Prostate gland (tissue), 2 donors: ENCODE results near the gene MTA1. TPM values are rescaled to one million over a fixed set of nuclear protein-coding genes. Genes with fewer than 3 reads are reported as not detected.

Experiments
- DNase-seq: peaks from one replicate; pipeline ENCODE4 v3.0.0-alpha.2; 2019; ENCODE audit warnings: low spot score
- H3K27ac ChIP-seq, 2 donors: fragments of 200-600 bp; sonication (generic); 2 replicates each; pipeline ENCODE4 v1.5.1; 2017 to 2019
- H3K27me3 ChIP-seq: fragments of 200-600 bp; sonication (generic); replicated peaks from 2 replicates; pipeline ENCODE4 v1.5.1; 2019; ENCODE audit not compliant: insufficient read depth
- H3K36me3 ChIP-seq, 2 donors: fragments of 200-600 bp; sonication (generic); 1 replicate in 1 of 2; 2 replicates in 1 of 2; pipeline versions ENCODE4 v1.5.1 to v1.8.1; 2017 to 2019
- H3K4me1 ChIP-seq: fragments of 200-600 bp; sonication (generic); replicated peaks from 2 replicates; pipeline ENCODE4 v1.5.1; 2019
- H3K4me3 ChIP-seq, 2 donors: fragments of 200-600 bp; sonication (generic); 2 replicates each; pipeline ENCODE4 v1.5.1; 2017 to 2019
- H3K9me3 ChIP-seq: fragments of 200-600 bp; sonication (generic); 2 replicates; pipeline ENCODE4 v1.5.1; 2017
- CTCF ChIP-seq, 4 experiments: fragments of 200-600 bp in 2 of 4; fragments of 450-650 bp in 2 of 4; sonication (generic) in 2 of 4; IDR thresholded peaks; 1 replicate in 3 of 4; 2 replicates in 1 of 4; pipeline ENCODE4 v1.5.1; 2016 to 2019; ENCODE audit warnings: antibody characterized with exemption in 4 of 4, mild to moderate bottlenecking in 2 of 4, moderate library complexity in 2 of 4
- POLR2A ChIP-seq: fragments of 450-650 bp; IDR thresholded peaks from one replicate; pipeline ENCODE4 v1.6.1; 2016; ENCODE audit warnings: antibody characterized with exemption, mild to moderate bottlenecking
- POLR2AphosphoS5 ChIP-seq: sonication (generic); formaldehyde crosslinking; IDR thresholded peaks from one replicate; pipeline ENCODE4 v1.6.1; 2017; ENCODE audit warnings: antibody characterized with exemption
- WGBS: methylation state at CpG from one replicate; pipeline ENCODE4 v1.1.5; 2018; 5-methylcytosine and 5-hydroxymethylcytosine counted together
- intact Hi-C: fragments of 100-400 bp; cut with DNase I; formaldehyde crosslinking; loops from one replicate; pipeline ENCODE4 v1.14.2; 2022
- total RNA-seq, 2 donors: library from RNA; depleted of rRNA; stranded (reverse); fragments of >200 nt; gene quantifications; one replicate each; pipeline ENCODE4 v1.1.0, GENCODE V29; 2016

The MTA1 gene
- total RNA-seq, 2 donors from 2014 or later = 58.9 to 155 TPM

- Histone ChIP-seq H3K9me3 (no peaks in the 10 kb centered on the region), H3K27ac (no peak overlapping the region), H3K27me3 (no peaks in the 10 kb centered on the region), H3K4me1 (no peaks in the 10 kb centered on the region), H3K36me3 (peaks cover 0 to 15% of the 10 kb centered on the region in 2 donors), H3K4me3 (no peak overlapping the region)
- 93% methylated on average over 17 of the region's 17 CpGs for WGBS
- intact Hi-C loops = no loop called here
- TF ChIP-seq POLR2AphosphoS5 = no peak
- TF ChIP-seq CTCF (IDR thresholded peaks at IDR 0.05) = no peak
- TF ChIP-seq POLR2A = no peak
- no peak for DNase-seq
Observed at GRCh38 chr14:105460616-105461015, 41.0 kb downstream of the MTA1 start.

GRCh38 chr14:105461903-105462302 lies 42.3 kb downstream of the MTA1 start:
- H3K4me1 ChIP-seq = peaks cover 4% of the 10 kb centered on the region
- DNase-seq = no peak
- no peaks in the 10 kb centered on the region for H3K27me3 ChIP-seq
- intact Hi-C loops = no loop called here
- no peak overlapping the region for H3K4me3 ChIP-seq
- TF ChIP-seq POLR2A = no peak
- no peak for TF ChIP-seq POLR2AphosphoS5
- TF ChIP-seq CTCF (IDR thresholded peaks at IDR 0.05) = no peak
- no peak overlapping the region for H3K27ac ChIP-seq
- H3K36me3 ChIP-seq = peaks cover 0 to 15% of the 10 kb centered on the region in 2 donors
- WGBS = 95% methylated on average over 16 of the region's 18 CpGs
- no peaks in the 10 kb centered on the region for H3K9me3 ChIP-seq

GRCh38 chr14:105464501-105464900 lies 44.9 kb downstream of the MTA1 start:
- no peak for DNase-seq
- 93% methylated on average over 32 of the region's 33 CpGs for WGBS

GRCh38 chr14:105465209-105466031 lies 45.8 kb downstream of the MTA1 start:
- DNase-seq = no peak
- TF ChIP-seq POLR2AphosphoS5 (no peak), POLR2A (no peak), CTCF (IDR thresholded peaks at IDR 0.05) (no peak)
- H3K27ac ChIP-seq = peak overlapping the region in 1 of 2 donors; percentile 39
- H3K4me1 ChIP-seq = peaks cover 26% of the 10 kb centered on the region
- no peaks in the 10 kb centered on the region for H3K27me3 ChIP-seq
- intact Hi-C loops = no loop called here
- peaks cover 0 to 15% of the 10 kb centered on the region in 2 donors for H3K36me3 ChIP-seq
- WGBS = 66% methylated on average over 19 of the region's 20 CpGs
- H3K9me3 ChIP-seq = no peaks in the 10 kb centered on the region
- no peak overlapping the region for H3K4me3 ChIP-seq

More at GRCh38 chr14:105464501-105464900, 44.9 kb downstream of the MTA1 start:
- peaks cover 0 to 15% of the 10 kb centered on the region in 2 donors for H3K36me3 ChIP-seq
- H3K9me3 ChIP-seq = no peaks in the 10 kb centered on the region
- no peak overlapping the region for H3K27ac ChIP-seq
- intact Hi-C loops = no loop called here
- no peak overlapping the region for H3K4me3 ChIP-seq
- no peak for TF ChIP-seq POLR2A
- TF ChIP-seq CTCF (IDR thresholded peaks at IDR 0.05) = no peak
- TF ChIP-seq POLR2AphosphoS5 = no peak
- no peaks in the 10 kb centered on the region for H3K27me3 ChIP-seq
- H3K4me1 ChIP-seq = peaks cover 23% of the 10 kb centered on the region
